SK-N-MC (cell line): Measurements from ENCODE around the gene ERBB4.

Experiments used
- EZH2 ChIP-seq: fragments of 200-600 bp; sonication (generic); IDR thresholded peaks from one replicate; pipeline ENCODE4 v1.6.1; 2017; ENCODE audit warnings: antibody characterized with exemption
- POLR2AphosphoS5 ChIP-seq: IDR thresholded peaks from 2 replicates; pipeline ENCODE4 v1.6.1; 2012; ENCODE audit warnings: mild to moderate bottlenecking, low read depth, low read length, borderline replicate concordance

GRCh38 chr2:212343167-212343566, 195.4 kb downstream of the ERBB4 start:
- TF ChIP-seq EZH2 (no peak), POLR2AphosphoS5 (no peak)
